K562 (cell line): ENCODE results near the gene SLCO3A1.

Experiments
- ARID3A ChIP-seq: IDR thresholded peaks from 2 replicates; pipeline ENCODE4 v1.6.1; 2012; ENCODE audit warnings: low read depth, low read length, improper control_type of control experiment, borderline replicate concordance
- CTCF ChIP-seq, 3 experiments: IDR thresholded peaks in 2 of 3; conservative IDR thresholded peaks in 1 of 3; 2 replicates each; pipeline ENCODE4 v1.5.1; 2011 to 2012; ENCODE audit warnings: low read length in 3 of 3, mild to moderate bottlenecking in 3 of 3, control low read depth in 2 of 3, improper control_type of control experiment in 1 of 3, inconsistent platforms in 1 of 3, low read depth in 1 of 3, mixed read lengths in 1 of 3, moderate library complexity in 1 of 3; ENCODE audit not compliant: insufficient read depth in 2 of 3
- EZH2 ChIP-seq: IDR thresholded peaks from 2 replicates; pipeline ENCODE4 v1.6.1; 2012; ENCODE audit warnings: low read depth, mild to moderate bottlenecking, inconsistent platforms, low read length, borderline replicate concordance
- MCM5 ChIP-seq: fragments of 450-650 bp; IDR thresholded peaks from 2 replicates; pipeline ENCODE4 v1.6.1; 2016; ENCODE audit warnings: low read depth
- PHF8 ChIP-seq: fragments of 200-600 bp; sonication (generic); IDR thresholded peaks from 2 replicates; pipeline ENCODE4 v1.6.1; 2012; ENCODE audit warnings: mixed run types, mild to moderate bottlenecking, inconsistent platforms, low read length, moderate library complexity, borderline replicate concordance
- POLR2A ChIP-seq: fragments of 450-650 bp; conservative IDR thresholded peaks from 2 replicates; pipeline ENCODE4 v1.6.1; 2016
- POLR2AphosphoS2 ChIP-seq: IDR thresholded peaks from 2 replicates; pipeline ENCODE4 v1.6.1; 2012; ENCODE audit warnings: low read length, improper control_type of control experiment
- SIN3B ChIP-seq: fragments of 450-650 bp; IDR thresholded peaks from 2 replicates; pipeline ENCODE4 v1.6.1; 2017; ENCODE audit warnings: low read depth, mild to moderate bottlenecking, moderate library complexity
- SMAD3 ChIP-seq: fragments of 450-650 bp; formaldehyde crosslinking; conservative IDR thresholded peaks from 2 replicates; pipeline ENCODE4 v1.4.0; 2020; ENCODE audit warnings: mild to moderate bottlenecking
- YY1 ChIP-seq, 3 experiments: IDR thresholded peaks; 2 replicates each; pipeline ENCODE4 v1.6.1; 2011; ENCODE audit warnings: low read length in 2 of 3, mild to moderate bottlenecking in 2 of 3, moderate library complexity in 2 of 3, borderline replicate concordance in 1 of 3, control low read depth in 1 of 3, low read depth in 1 of 3; ENCODE audit not compliant: insufficient read depth in 3 of 3, insufficient replicate concordance in 2 of 3, control insufficient read depth in 1 of 3, insufficient read length in 1 of 3; ENCODE audit errors: extremely low read depth in 1 of 3
- ZNF165 ChIP-seq: fragments of 250-450 bp; sonication (Bioruptor Pico); IDR thresholded peaks from 2 replicates; pipeline ENCODE4 v1.4.0; 2020; ENCODE audit warnings: borderline replicate concordance

GRCh38 chr15:91924837-91925495, 71.5 kb downstream of the SLCO3A1 start:
- no peak for TF ChIP-seq SMAD3
- TF ChIP-seq SIN3B: no peak
- no peak for TF ChIP-seq CTCF (IDR thresholded peaks at IDR 0.05 in 2 of 3, conservative IDR thresholded peaks at IDR 0.05 in 1 of 3; ENCODE audit: insufficient read depth in 2 of 3, low read depth in 1 of 3, low read length in 3 of 3)
- no peak for TF ChIP-seq EZH2
- TF ChIP-seq PHF8: no peak
- TF ChIP-seq POLR2A: no peak
- no peak for TF ChIP-seq YY1 (IDR thresholded peaks at IDR 0.05; ENCODE audit: borderline replicate concordance in 1 of 3, control insufficient read depth in 1 of 3, extremely low read depth in 1 of 3, insufficient read depth in 3 of 3, insufficient read length in 1 of 3, insufficient replicate concordance in 2 of 3, low read depth in 1 of 3, low read length in 2 of 3)
- TF ChIP-seq ZNF165 (CRISPR knock-in tag): no peak
- TF ChIP-seq ARID3A: no peak
- TF ChIP-seq MCM5: no peak
- TF ChIP-seq POLR2AphosphoS2: no peak
